CD14-positive monocyte (primary cell): ENCODE measurements around the gene CMAS. TPM values are rescaled to one million over a fixed set of nuclear protein-coding genes. Genes with fewer than 3 reads are reported as not detected.
"Not testable (repeated sequence)": the region's sequence is repeated elsewhere in the genome, so short reads cannot be mapped to it uniquely, and the experiment has no call there.

ENCODE experiments used
- DNase-seq, 3 donors: peaks; one replicate each; pipeline ENCODE4 v3.0.0-alpha.2; 2011 to 2022
- H2AFZ ChIP-seq: 2 replicates; pipeline ENCODE4 v1.6.0; 2012; ENCODE audit warnings: mild to moderate bottlenecking, low read depth, low read length, inconsistent platforms; ENCODE audit not compliant: insufficient read depth, poor library complexity, severe bottlenecking
- H3K27ac ChIP-seq, 2 donors: 1 replicate in 1 of 2; 2 replicates in 1 of 2; pipeline ENCODE4 v1.5.1; 2012 to 2013; ENCODE audit warnings: low read length in 2 of 2, control low read depth in 1 of 2, inconsistent platforms in 1 of 2, low read depth in 1 of 2, mild to moderate bottlenecking in 1 of 2
- H3K27me3 ChIP-seq, 2 donors: one replicate each; pipeline versions ENCODE4 v1.6.0 to v1.6.1; 2011 to 2013; ENCODE audit warnings: low read length in 2 of 2; ENCODE audit not compliant: control insufficient read depth in 2 of 2, insufficient read depth in 2 of 2
- H3K36me3 ChIP-seq, 2 donors: replicated peaks in 1 of 2; 1 replicate in 1 of 2; 2 replicates in 1 of 2; pipeline versions ENCODE4 v1.5.1 to v1.6.1; 2012 to 2013; ENCODE audit warnings: low read length in 2 of 2, control low read depth in 1 of 2, inconsistent platforms in 1 of 2, mild to moderate bottlenecking in 1 of 2; ENCODE audit not compliant: insufficient read depth in 2 of 2, control insufficient read depth in 1 of 2
- H3K4me1 ChIP-seq, 2 donors: 1 replicate in 1 of 2; 2 replicates in 1 of 2; pipeline versions ENCODE4 v1.5.1 to v1.6.1; 2012 to 2013; ENCODE audit warnings: low read length in 2 of 2, control low read depth in 1 of 2, inconsistent platforms in 1 of 2, mild to moderate bottlenecking in 1 of 2, moderate library complexity in 1 of 2; ENCODE audit not compliant: insufficient read depth in 2 of 2, control insufficient read depth in 1 of 2
- H3K4me2 ChIP-seq: replicated peaks from 2 replicates; pipeline ENCODE3; 2012; ENCODE audit warnings: low read length, moderate library complexity, mild to moderate bottlenecking; ENCODE audit not compliant: poor library complexity, severe bottlenecking; ENCODE audit errors: extremely low read depth
- H3K4me3 ChIP-seq, 3 experiments: fragments of 200-600 bp in 1 of 3; sonication (generic) in 1 of 3; replicated peaks in 1 of 3; 1 replicate in 2 of 3; 2 replicates in 1 of 3; pipeline ENCODE4 v1.5.1; 2011 to 2013; ENCODE audit warnings: low read length in 3 of 3, mild to moderate bottlenecking in 3 of 3, control low read depth in 2 of 3, low read depth in 2 of 3, inconsistent platforms in 1 of 3, moderate library complexity in 1 of 3
- H3K79me2 ChIP-seq: 2 replicates; pipeline ENCODE4 v1.6.0; 2012; ENCODE audit warnings: mild to moderate bottlenecking, control low read depth, inconsistent platforms, low read length, moderate library complexity; ENCODE audit not compliant: insufficient read depth
- H3K9ac ChIP-seq: 2 replicates; pipeline ENCODE4 v1.6.0; 2017; ENCODE audit warnings: low read length, mild to moderate bottlenecking; ENCODE audit not compliant: insufficient read depth, poor library complexity, severe bottlenecking
- H3K9me3 ChIP-seq, 2 donors: replicated peaks in 1 of 2; 1 replicate in 1 of 2; 2 replicates in 1 of 2; pipeline versions ENCODE4 v1.5.1 to v1.6.1; 2012 to 2013; ENCODE audit warnings: low read length in 2 of 2, control low read depth in 1 of 2; ENCODE audit not compliant: control insufficient read depth in 1 of 2, insufficient read depth in 1 of 2
- H4K20me1 ChIP-seq: 2 replicates; pipeline ENCODE4 v1.6.0; 2012; ENCODE audit warnings: mild to moderate bottlenecking, low read length, control low read depth, moderate library complexity; ENCODE audit not compliant: insufficient read depth
- H3K27ac Mint-ChIP-seq, 7 donors: one replicate each; pipeline ENCODE4 v1.8.0; 2020; ENCODE audit warnings: mild to moderate bottlenecking in 7 of 7, mixed read lengths in 7 of 7, moderate library complexity in 6 of 7, inconsistent platforms in 2 of 7
- H3K27me3 Mint-ChIP-seq, 3 donors: one replicate each; pipeline ENCODE4 v1.8.0; 2021 to 2022; ENCODE audit warnings: low read depth in 3 of 3, mild to moderate bottlenecking in 3 of 3, mixed read lengths in 3 of 3, moderate library complexity in 3 of 3, inconsistent platforms in 1 of 3
- H3K36me3 Mint-ChIP-seq, 2 donors: one replicate each; pipeline ENCODE4 v1.8.0; 2020; ENCODE audit warnings: mixed read lengths in 2 of 2, inconsistent platforms in 1 of 2, mild to moderate bottlenecking in 1 of 2
- H3K4me1 Mint-ChIP-seq: one replicate; pipeline ENCODE4 v1.8.0; 2020; ENCODE audit warnings: mild to moderate bottlenecking, mixed read lengths
- H3K4me3 Mint-ChIP-seq, 2 donors: one replicate each; pipeline ENCODE4 v1.8.0; 2020; ENCODE audit warnings: mild to moderate bottlenecking in 2 of 2, mixed read lengths in 2 of 2, moderate library complexity in 1 of 2
- H3K9me3 Mint-ChIP-seq, 7 donors: one replicate each; pipeline ENCODE4 v1.8.0; 2020 to 2022; ENCODE audit warnings: mixed read lengths in 7 of 7, mild to moderate bottlenecking in 6 of 7, moderate library complexity in 6 of 7, inconsistent platforms in 2 of 7
- WGBS: methylation state at CpG from one replicate; pipeline ENCODE4 v1.1.5; 2013; ENCODE audit warnings: missing lambda C conversion rate; ENCODE audit not compliant: insufficient coverage; 5-methylcytosine and 5-hydroxymethylcytosine counted together
- intact Hi-C, 2 donors: fragments of 100-400 bp; cut with micrococcal nuclease; formaldehyde crosslinking; loops; one replicate each; pipeline versions ENCODE4 v1.15.0 to v1.15.1; 2023
- polyA plus RNA-seq, 3 donors: library from polyadenylated mRNA; depleted of rRNA in 1 of 3; unstranded in 2 of 3; stranded (reverse) in 1 of 3; fragments of 300-500 nt in 2 of 3; fragments of >200 nt in 1 of 3; fragmentation: Illumina TruSeq in 2 of 3; gene quantifications; 1 replicate in 2 of 3; 2 replicates in 1 of 3; pipeline ENCODE4 v1.2.3, GENCODE V29; 2012 to 2021
- TF ChIP-seq, protein P1 (sequence below): fragments of 200-600 bp; IDR thresholded peaks from one replicate; pipeline ENCODE4 v1.8.0; 2022; ENCODE audit warnings: antibody characterized with exemption, mild to moderate bottlenecking

The CMAS gene
- polyA plus RNA-seq, 3 donors: 12.6 to 33.1 (median 28.3) TPM

- TF ChIP-seq, protein P1, sequence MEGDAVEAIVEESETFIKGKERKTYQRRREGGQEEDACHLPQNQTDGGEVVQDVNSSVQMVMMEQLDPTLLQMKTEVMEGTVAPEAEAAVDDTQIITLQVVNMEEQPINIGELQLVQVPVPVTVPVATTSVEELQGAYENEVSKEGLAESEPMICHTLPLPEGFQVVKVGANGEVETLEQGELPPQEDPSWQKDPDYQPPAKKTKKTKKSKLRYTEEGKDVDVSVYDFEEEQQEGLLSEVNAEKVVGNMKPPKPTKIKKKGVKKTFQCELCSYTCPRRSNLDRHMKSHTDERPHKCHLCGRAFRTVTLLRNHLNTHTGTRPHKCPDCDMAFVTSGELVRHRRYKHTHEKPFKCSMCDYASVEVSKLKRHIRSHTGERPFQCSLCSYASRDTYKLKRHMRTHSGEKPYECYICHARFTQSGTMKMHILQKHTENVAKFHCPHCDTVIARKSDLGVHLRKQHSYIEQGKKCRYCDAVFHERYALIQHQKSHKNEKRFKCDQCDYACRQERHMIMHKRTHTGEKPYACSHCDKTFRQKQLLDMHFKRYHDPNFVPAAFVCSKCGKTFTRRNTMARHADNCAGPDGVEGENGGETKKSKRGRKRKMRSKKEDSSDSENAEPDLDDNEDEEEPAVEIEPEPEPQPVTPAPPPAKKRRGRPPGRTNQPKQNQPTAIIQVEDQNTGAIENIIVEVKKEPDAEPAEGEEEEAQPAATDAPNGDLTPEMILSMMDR: no peak
- intact Hi-C loops: no loop called here
- no peaks in the 10 kb centered on the region for H3K36me3 ChIP-seq
- no peak overlapping the region for H3K27ac ChIP-seq
- peaks cover 0 to 2% (median 0%) of the 10 kb centered on the region in 3 donors for H3K27me3 Mint-ChIP-seq
- no peak overlapping the region for H3K4me2 ChIP-seq
- no peak overlapping the region for H3K27ac Mint-ChIP-seq
- H2AFZ ChIP-seq: no peak overlapping the region
- H3K36me3 Mint-ChIP-seq: no peaks in the 10 kb centered on the region
- no peak overlapping the region for H3K4me3 ChIP-seq
- no CpG with 5 or more reads among the region's 1 CpG for WGBS
- H3K79me2 ChIP-seq: no peaks in the 10 kb centered on the region
- H3K4me1 Mint-ChIP-seq: no peaks in the 10 kb centered on the region
- no peak overlapping the region for H3K9ac ChIP-seq
- H4K20me1 ChIP-seq: no peaks in the 10 kb centered on the region
- H3K4me1 ChIP-seq: no peaks in the 10 kb centered on the region
- no peak for DNase-seq
- no peaks in the 10 kb centered on the region for H3K27me3 ChIP-seq
- H3K9me3 ChIP-seq: no peaks in the 10 kb centered on the region
- H3K9me3 Mint-ChIP-seq: peaks cover 0 to 2% (median 0%) of the 10 kb centered on the region in 7 donors
- H3K4me3 Mint-ChIP-seq: no peak overlapping the region
Observed at GRCh38 chr12:21998782-21999181, 47.2 kb upstream of the CMAS start.

DNA sequence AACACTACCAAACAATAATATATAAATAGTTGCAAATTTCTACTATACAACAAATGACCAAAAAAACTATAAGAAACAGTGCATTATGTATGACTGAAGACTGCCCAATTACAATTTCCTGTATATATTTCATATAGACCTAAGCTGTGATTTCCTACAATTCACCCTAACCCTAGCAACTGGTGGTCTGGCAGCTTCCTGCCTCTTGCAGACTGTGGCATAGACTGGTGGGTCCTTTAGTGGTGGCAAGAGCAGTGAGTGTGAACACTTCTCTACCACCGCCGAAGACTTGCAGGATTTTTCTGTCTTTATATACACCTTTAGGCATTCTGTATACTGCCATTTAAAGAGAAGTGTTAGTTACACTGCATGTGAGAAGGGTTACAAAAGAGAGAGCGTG lies 43.6 kb upstream of the CMAS start:
- intact Hi-C loops: no loop called here
- Histone ChIP-seq H2AFZ (no peak overlapping the region), H3K4me2 (no peak overlapping the region), H3K79me2 (no peaks in the 10 kb centered on the region), H3K36me3 (no peaks in the 10 kb centered on the region), H3K4me3 (no peak overlapping the region), H3K27ac (no peak overlapping the region), H3K9me3 (no peaks in the 10 kb centered on the region), H3K9ac (no peak overlapping the region), H3K27me3 (no peaks in the 10 kb centered on the region), H3K4me1 (no peaks in the 10 kb centered on the region), H4K20me1 (no peaks in the 10 kb centered on the region)
- Mint-ChIP-seq H3K4me1 (no peaks in the 10 kb centered on the region), H3K27ac (no peak overlapping the region), H3K4me3 (no peak overlapping the region), H3K36me3 (no peaks in the 10 kb centered on the region), H3K27me3 (peaks cover 0 to 2% (median 2%) of the 10 kb centered on the region in 3 donors), H3K9me3 (peaks cover 2 to 9% (median 4%) of the 10 kb centered on the region in 7 donors)
- WGBS: no CpG with 5 or more reads among the region's 3 CpGs
- DNase-seq: no peak
- TF ChIP-seq, protein P1: no peak

DNA sequence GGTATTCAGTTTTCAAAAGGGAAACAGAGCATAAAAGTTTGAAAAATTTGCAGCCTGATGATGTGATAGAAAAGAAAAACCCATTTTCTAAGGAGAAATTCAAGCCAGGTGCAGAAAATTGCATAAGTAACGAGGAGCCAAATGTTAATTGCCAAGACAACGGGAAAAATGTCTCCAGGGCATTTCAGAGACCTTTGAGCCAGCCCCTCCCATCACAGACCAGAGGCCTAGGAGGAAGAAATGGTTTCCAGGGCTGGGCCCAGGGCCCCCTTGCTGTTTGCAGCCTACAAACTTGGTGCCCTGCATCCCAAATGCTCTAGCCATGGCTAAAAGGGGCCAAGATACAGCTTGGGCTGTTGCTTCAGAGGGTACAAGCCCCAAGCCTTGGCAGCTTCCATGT lies 38.2 kb upstream of the CMAS start:
- H3K79me2 ChIP-seq: not testable (repeated sequence)

More for the DNA sequence above, 38.2 kb upstream of the CMAS start:
- H3K27ac Mint-ChIP-seq, H3K27me3 Mint-ChIP-seq, H4K20me1 ChIP-seq, H3K36me3 Mint-ChIP-seq, H2AFZ ChIP-seq, H3K4me1 ChIP-seq, H3K4me1 Mint-ChIP-seq, H3K36me3 ChIP-seq, DNase-seq, intact Hi-C loops, H3K4me3 Mint-ChIP-seq, H3K9me3 ChIP-seq, H3K27ac ChIP-seq, H3K4me3 ChIP-seq, H3K4me2 ChIP-seq, H3K27me3 ChIP-seq, H3K9ac ChIP-seq: not testable (repeated sequence)
- no CpG with 5 or more reads among the region's 2 CpGs for WGBS
- H3K9me3 Mint-ChIP-seq: peaks cover 11 to 21% (median 14%) of the 10 kb centered on the region in 7 donors
